Activated CD8-positive, alpha-beta T cell treated with anti-CD3 and anti-CD28 coated beads for 36 hours (primary cell): Measurements from ENCODE around the gene ASMTL. TPM values are rescaled to one million over a fixed set of nuclear protein-coding genes. Genes with fewer than 3 reads are reported as not detected.
A peak's percentile ranks its signal among the peaks of the same experiment; 100 is the strongest.

Source experiments
- ATAC-seq: fragments of 200-7000 bp; cut with Tn5 transposase; one replicate; pipeline ENCODE4 v1.10.0; 2021; ENCODE audit warnings: mild to moderate bottlenecking, moderate library complexity
- CTCF ChIA-PET: fragments of 350-600 bp; sonication (Branson Sonifier 250); formaldehyde crosslinking; loops from one replicate; lab custom pipeline; 2021; ENCODE audit warnings: antibody characterized with exemption; lab: Charles Lee
- POLR2A ChIA-PET: fragments of 350-600 bp; sonication (Branson Sonifier 250); formaldehyde crosslinking; loops from one replicate; lab custom pipeline; 2021; ENCODE audit warnings: antibody characterized with exemption; lab: Charles Lee
- DNase-seq: peaks from one replicate; pipeline ENCODE4 v3.0.0-alpha.2; 2020
- H3K27ac Mint-ChIP-seq: one replicate; pipeline ENCODE4 v1.8.0; 2021; ENCODE audit warnings: mild to moderate bottlenecking, mixed read lengths
- H3K27me3 Mint-ChIP-seq: one replicate; pipeline ENCODE4 v1.8.0; 2021; ENCODE audit warnings: mixed read lengths
- H3K36me3 Mint-ChIP-seq: one replicate; pipeline ENCODE4 v1.8.0; 2021; ENCODE audit warnings: low read depth, mixed read lengths
- H3K4me1 Mint-ChIP-seq: one replicate; pipeline ENCODE4 v1.8.0; 2021; ENCODE audit warnings: low read depth, mixed read lengths
- H3K4me3 Mint-ChIP-seq: one replicate; pipeline ENCODE4 v1.8.0; 2021; ENCODE audit warnings: mild to moderate bottlenecking, moderate library complexity, mixed read lengths
- H3K9me3 Mint-ChIP-seq: one replicate; pipeline ENCODE4 v1.8.0; 2021; ENCODE audit warnings: mixed read lengths
- CTCF ChIP-seq: fragments of 200-600 bp; IDR thresholded peaks from one replicate; pipeline ENCODE4 v1.8.0; 2022; ENCODE audit warnings: antibody characterized with exemption, mild to moderate bottlenecking
- intact Hi-C: fragments of 100-400 bp; cut with micrococcal nuclease; formaldehyde crosslinking; loops from one replicate; pipeline ENCODE4 v1.10.0; 2022
- total RNA-seq, 2 experiments: library from RNA; stranded (reverse); gene quantifications; one replicate each; pipeline ENCODE4 v1.2.3, GENCODE V29; 2021

ASMTL gene
- 10 to 100 TPM; 55.8 to 57.2 TPM for total RNA-seq

- TF ChIP-seq CTCF = no peak
- intact Hi-C loops = loop anchor here (5.0 to 10.0 kb wide), 2 partner anchors 210 to 732 kb away; no protein-coding TSS in a partner anchor
- POLR2A ChIA-PET = no interaction called here
- DNase-seq (peak; percentile 100), ATAC-seq (peak; percentile 85)
- Mint-ChIP-seq H3K9me3 (peaks cover 23% of the 10 kb centered on the region), H3K27ac (peak within 1 kb of the TSS; percentile 95), H3K4me1 (peaks cover 31% of the 10 kb centered on the region), H3K4me3 (peak within 1 kb of the TSS; percentile 84), H3K27me3 (no peaks in the 10 kb centered on the region), H3K36me3 (peaks cover 24% of the 10 kb centered on the region)
- CTCF ChIA-PET = no interaction called here
These were observed at the start of gene ASMTL for GRCh38 chrX:1452516-1453394. Gene ASMTL, minus strand, starts transcription at chrX:1452909. Its CDS starts 69 bp downstream, at chrX:1452840.

- no peaks in the 10 kb centered on the region for H3K27me3 Mint-ChIP-seq
- no peak overlapping the region for H3K4me3 Mint-ChIP-seq
- peak overlapping the region; percentile 84 for H3K27ac Mint-ChIP-seq
- H3K9me3 Mint-ChIP-seq = no peaks in the 10 kb centered on the region
- no peak for DNase-seq
- intact Hi-C loops = no loop called here
- TF ChIP-seq CTCF = no peak
- peaks cover 25% of the 10 kb centered on the region for H3K36me3 Mint-ChIP-seq
- peak; percentile 6 for ATAC-seq
- peaks cover 44% of the 10 kb centered on the region for H3K4me1 Mint-ChIP-seq
- CTCF ChIA-PET = no interaction called here
- POLR2A ChIA-PET = no interaction called here
These were observed 49.5 kb upstream of the ASMTL start for GRCh38 chrX:1502241-1502640.

GRCh38 chrX:1500701-1501624 lies 48.3 kb upstream of the ASMTL start:
- intact Hi-C loops = no loop called here
- no peak for TF ChIP-seq CTCF
- Mint-ChIP-seq H3K27ac (peak overlapping the region; percentile 2), H3K27me3 (no peaks in the 10 kb centered on the region), H3K4me3 (no peak overlapping the region), H3K4me1 (peaks cover 36% of the 10 kb centered on the region), H3K36me3 (peaks cover 18% of the 10 kb centered on the region), H3K9me3 (no peaks in the 10 kb centered on the region)
- ChIA-PET POLR2A (no interaction called here), CTCF (no interaction called here)
- DNase-seq (peak; percentile 52), ATAC-seq (peak; percentile 75)

- no peaks in the 10 kb centered on the region for H3K27me3 Mint-ChIP-seq
- no peak for ATAC-seq
- ChIA-PET CTCF (no interaction called here), POLR2A (no interaction called here)
- peaks cover 30% of the 10 kb centered on the region for H3K4me1 Mint-ChIP-seq
- intact Hi-C loops = no loop called here
- H3K4me3 Mint-ChIP-seq = no peak overlapping the region
- peaks cover 17% of the 10 kb centered on the region for H3K36me3 Mint-ChIP-seq
- no peak for TF ChIP-seq CTCF
- DNase-seq = no peak
- H3K9me3 Mint-ChIP-seq = peaks cover 10% of the 10 kb centered on the region
- peak overlapping the region; percentile 76 for H3K27ac Mint-ChIP-seq
These were observed 43.4 kb upstream of the ASMTL start for GRCh38 chrX:1496076-1496475.
